HG03521 (cell line): ENCODE measurements around the gene WASF2.

Experiments
- ATAC-seq: cut with Tn5 transposase; IDR thresholded peaks from one replicate; pipeline ENCODE4 v1.9.1; 2021; ENCODE audit warnings: mild to moderate bottlenecking, moderate library complexity; ENCODE audit not compliant: unreplicated experiment

WASF2 gene

GRCh38 chr1:27363766-27364695, 125.9 kb downstream of the WASF2 start:
- no peak for ATAC-seq

- no peak for ATAC-seq
These were observed 128.4 kb downstream of the WASF2 start for GRCh38 chr1:27361553-27361952.

GRCh38 chr1:27361044-27361402, 128.9 kb downstream of the WASF2 start:
- no peak for ATAC-seq

- no peak for ATAC-seq
These were observed 129.6 kb downstream of the WASF2 start for GRCh38 chr1:27360159-27361043.

- ATAC-seq = no peak
These were observed 130.2 kb downstream of the WASF2 start for GRCh38 chr1:27359822-27360158.

- no peak for ATAC-seq
These were observed 131.0 kb downstream of the WASF2 start for GRCh38 chr1:27358928-27359313.

- no peak for ATAC-seq
These were observed 131.7 kb downstream of the WASF2 start for GRCh38 chr1:27358038-27358927.

GRCh38 chr1:27357281-27358037, 132.5 kb downstream of the WASF2 start:
- no peak for ATAC-seq

- no peak for ATAC-seq
These were observed 133.2 kb downstream of the WASF2 start for GRCh38 chr1:27356619-27357280.

- no peak for ATAC-seq
These were observed 133.7 kb downstream of the WASF2 start for GRCh38 chr1:27356277-27356618.

- no peak for ATAC-seq
These were observed 134.3 kb downstream of the WASF2 start for GRCh38 chr1:27355683-27356082.
